HepG2 (cell line): ENCODE measurements around the gene NDUFB10. TPM values are rescaled to one million over a fixed set of nuclear protein-coding genes. Genes with fewer than 3 reads are reported as not detected.

Experiments
- CAMTA2 ChIP-seq: sonication (generic); formaldehyde crosslinking; IDR thresholded peaks from 2 replicates; pipeline ENCODE4 v1.4.0; 2020; ENCODE audit warnings: mild to moderate bottlenecking, missing genetic modification reagents, borderline replicate concordance
- CREM ChIP-seq, 2 experiments: sonication (generic) in 1 of 2; formaldehyde crosslinking in 1 of 2; IDR thresholded peaks; 2 replicates each; pipeline versions ENCODE4 v1.4.0 to v1.6.1; 2016 to 2020; ENCODE audit warnings: antibody characterized with exemption in 1 of 2, mild to moderate bottlenecking in 1 of 2, missing genetic modification reagents in 1 of 2
- KDM3A ChIP-seq: IDR thresholded peaks from 2 replicates; pipeline ENCODE4 v1.6.1; 2018; ENCODE audit warnings: low read depth, missing compliant biosample characterization
- MXI1 ChIP-seq: IDR thresholded peaks from 3 replicates; pipeline ENCODE4 v1.6.1; 2012; ENCODE audit warnings: low read depth, low read length, inconsistent platforms, borderline replicate concordance
- NFKB2 ChIP-seq: sonication (generic); formaldehyde crosslinking; IDR thresholded peaks from 2 replicates; pipeline ENCODE4 v1.4.0; 2020; ENCODE audit warnings: missing genetic modification reagents, borderline replicate concordance
- ONECUT2 ChIP-seq: sonication (generic); formaldehyde crosslinking; IDR thresholded peaks from 2 replicates; pipeline ENCODE4 v1.4.0; 2020; ENCODE audit warnings: missing genetic modification reagents
- SCMH1 ChIP-seq: sonication (generic); formaldehyde crosslinking; IDR thresholded peaks from 2 replicates; pipeline ENCODE4 v1.9.0; 2021; ENCODE audit warnings: missing genetic modification reagents, mild to moderate bottlenecking, borderline replicate concordance
- SP5 ChIP-seq: IDR thresholded peaks from 2 replicates; pipeline ENCODE4 v1.6.1; 2016; ENCODE audit warnings: low read depth, borderline replicate concordance
- ZMAT3 ChIP-seq: sonication (generic); formaldehyde crosslinking; conservative IDR thresholded peaks from 2 replicates; pipeline ENCODE4 v1.7.0; 2021; ENCODE audit warnings: missing genetic modification reagents
- ZNF34 ChIP-seq: sonication (generic); formaldehyde crosslinking; IDR thresholded peaks from 2 replicates; pipeline ENCODE4 v1.4.0; 2020; ENCODE audit warnings: mild to moderate bottlenecking, missing genetic modification reagents, borderline replicate concordance
- ZNF501 ChIP-seq: sonication (generic); formaldehyde crosslinking; IDR thresholded peaks from 2 replicates; pipeline ENCODE4 v1.5.1; 2020; ENCODE audit warnings: mild to moderate bottlenecking, moderate library complexity, missing genetic modification reagents
- ZNF724P ChIP-seq: sonication (generic); formaldehyde crosslinking; IDR thresholded peaks from 2 replicates; pipeline ENCODE4 v1.8.0; 2022; ENCODE audit warnings: missing genetic modification reagents, borderline replicate concordance
- ZNF747 ChIP-seq: sonication (generic); formaldehyde crosslinking; IDR thresholded peaks from 2 replicates; pipeline ENCODE4 v1.8.1; 2023; ENCODE audit warnings: missing genetic modification reagents, mild to moderate bottlenecking, borderline replicate concordance
- polyA plus RNA-seq, 8 experiments: library from polyadenylated mRNA; depleted of rRNA in 3 of 8; stranded (reverse) in 7 of 8; unstranded in 1 of 8; fragments of >200 nt; fragmentation: Illumina TruSeq in 4 of 8; extraction: Trizol in 4 of 8; gene quantifications; 2 replicates each; pipeline versions ENCODE4 v1.2.1 to v1.2.3, GENCODE V29; 2011 to 2016; ENCODE audit warnings: low read depth in 4 of 8, missing spikeins in 1 of 8, mixed read lengths in 1 of 8; ENCODE audit not compliant: insufficient read depth in 1 of 8
- total RNA-seq, 5 experiments: library from RNA; depleted of rRNA; stranded (reverse); fragments of >200 nt; fragmentation: Illumina TruSeq; extraction: Trizol; gene quantifications; 2 replicates each; pipeline ENCODE4 v1.2.3, GENCODE V29; 2016; ENCODE audit warnings: low read depth in 1 of 5
- TF ChIP-seq, protein P1 (sequence below): sonication (generic); formaldehyde crosslinking; IDR thresholded peaks from 2 replicates; pipeline ENCODE4 v1.9.0; 2021; ENCODE audit warnings: missing genetic modification reagents, borderline replicate concordance
- TF ChIP-seq, protein P2 (sequence below): sonication (generic); formaldehyde crosslinking; IDR thresholded peaks from 2 replicates; pipeline ENCODE4 v1.8.0; 2022; ENCODE audit warnings: mild to moderate bottlenecking, missing genetic modification reagents; ENCODE audit not compliant: insufficient replicate concordance
- TF ChIP-seq, protein P3 (sequence below): sonication (generic); formaldehyde crosslinking; IDR thresholded peaks from 2 replicates; pipeline ENCODE4 v1.5.0; 2020; ENCODE audit warnings: missing genetic modification reagents
- TF ChIP-seq, protein P4 (sequence below): sonication (generic); formaldehyde crosslinking; IDR thresholded peaks from 2 replicates; pipeline ENCODE4 v1.4.0; 2020; ENCODE audit warnings: missing genetic modification reagents, borderline replicate concordance

NDUFB10 gene
- total and polyA plus RNA-seq, 2 of the 13 experiments (the other 11 are each of a cell fraction or from before 2014, with no cell fraction given), result 68.6 to 157 TPM

DNA sequence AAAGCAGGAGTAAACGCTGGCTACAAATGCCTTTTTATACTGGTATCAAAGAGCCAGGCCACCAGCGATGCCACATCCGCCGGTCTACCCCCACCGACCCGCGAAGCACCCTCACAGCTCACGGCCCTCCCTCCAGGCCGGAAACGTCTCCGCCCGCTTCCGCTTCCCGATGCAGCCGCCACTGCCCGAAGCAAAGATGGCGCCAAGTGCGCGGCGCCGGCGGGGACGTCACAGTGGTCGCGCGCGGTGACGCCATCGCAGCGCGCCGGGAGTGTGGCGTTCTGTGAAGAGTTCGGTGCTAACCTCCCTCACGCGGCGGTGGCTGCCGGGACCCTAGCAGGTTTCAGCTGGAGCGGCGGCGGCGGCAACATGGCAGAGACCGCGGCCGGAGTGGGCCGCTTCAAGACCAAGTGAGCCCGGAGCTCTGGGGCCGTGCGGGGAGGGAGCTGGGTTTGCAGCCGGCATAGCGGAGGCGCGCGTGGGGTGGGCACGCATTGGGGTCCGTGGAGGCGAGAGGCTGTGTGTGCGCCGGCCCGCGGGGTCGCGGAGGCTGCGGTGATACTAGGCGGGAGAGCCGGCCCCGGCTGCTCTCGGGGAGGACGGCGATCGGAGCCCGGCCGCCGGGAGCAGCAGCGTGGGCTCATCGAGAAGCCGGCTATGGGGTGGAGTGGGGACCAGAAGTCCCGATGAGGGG, 12.6 kb downstream of the NDUFB10 start, which contains the start of gene TBL3 (continued):
- TF ChIP-seq ONECUT2 (no peak), MXI1 (peak; percentile 94; the same call in 1 of the 3 replicates), CAMTA2 (CRISPR knock-in tag) (peak; percentile 82; the same call in 1 of the 2 replicates), ZMAT3 (CRISPR knock-in tag) (peak; percentile 93), ZNF747 (peak; percentile 81), ZNF501 (peak; percentile 93), CREM (IDR thresholded peaks at IDR 0.05) (peak; percentile 99), CREM (CRISPR knock-in tag; IDR thresholded peaks at IDR 0.05) (peak; percentile 100), ZNF34 (peak; percentile 87; the same call in 1 of the 2 replicates), KDM3A (CRISPR knock-in tag) (peak; percentile 28; the same call in 1 of the 2 replicates), SCMH1 (CRISPR knock-in tag) (no peak), NFKB2 (CRISPR knock-in tag) (peak; percentile 82; the same call in 1 of the 2 replicates), ZNF724P (0 out of 2 replicates have a peak, but pooled peaks have one; percentile 26), SP5 (CRISPR knock-in tag) (peak; percentile 88)
- TF ChIP-seq, protein P1, sequence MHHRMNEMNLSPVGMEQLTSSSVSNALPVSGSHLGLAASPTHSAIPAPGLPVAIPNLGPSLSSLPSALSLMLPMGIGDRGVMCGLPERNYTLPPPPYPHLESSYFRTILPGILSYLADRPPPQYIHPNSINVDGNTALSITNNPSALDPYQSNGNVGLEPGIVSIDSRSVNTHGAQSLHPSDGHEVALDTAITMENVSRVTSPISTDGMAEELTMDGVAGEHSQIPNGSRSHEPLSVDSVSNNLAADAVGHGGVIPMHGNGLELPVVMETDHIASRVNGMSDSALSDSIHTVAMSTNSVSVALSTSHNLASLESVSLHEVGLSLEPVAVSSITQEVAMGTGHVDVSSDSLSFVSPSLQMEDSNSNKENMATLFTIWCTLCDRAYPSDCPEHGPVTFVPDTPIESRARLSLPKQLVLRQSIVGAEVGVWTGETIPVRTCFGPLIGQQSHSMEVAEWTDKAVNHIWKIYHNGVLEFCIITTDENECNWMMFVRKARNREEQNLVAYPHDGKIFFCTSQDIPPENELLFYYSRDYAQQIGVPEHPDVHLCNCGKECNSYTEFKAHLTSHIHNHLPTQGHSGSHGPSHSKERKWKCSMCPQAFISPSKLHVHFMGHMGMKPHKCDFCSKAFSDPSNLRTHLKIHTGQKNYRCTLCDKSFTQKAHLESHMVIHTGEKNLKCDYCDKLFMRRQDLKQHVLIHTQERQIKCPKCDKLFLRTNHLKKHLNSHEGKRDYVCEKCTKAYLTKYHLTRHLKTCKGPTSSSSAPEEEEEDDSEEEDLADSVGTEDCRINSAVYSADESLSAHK (CRISPR knock-in tag), result no peak
- TF ChIP-seq, protein P2, sequence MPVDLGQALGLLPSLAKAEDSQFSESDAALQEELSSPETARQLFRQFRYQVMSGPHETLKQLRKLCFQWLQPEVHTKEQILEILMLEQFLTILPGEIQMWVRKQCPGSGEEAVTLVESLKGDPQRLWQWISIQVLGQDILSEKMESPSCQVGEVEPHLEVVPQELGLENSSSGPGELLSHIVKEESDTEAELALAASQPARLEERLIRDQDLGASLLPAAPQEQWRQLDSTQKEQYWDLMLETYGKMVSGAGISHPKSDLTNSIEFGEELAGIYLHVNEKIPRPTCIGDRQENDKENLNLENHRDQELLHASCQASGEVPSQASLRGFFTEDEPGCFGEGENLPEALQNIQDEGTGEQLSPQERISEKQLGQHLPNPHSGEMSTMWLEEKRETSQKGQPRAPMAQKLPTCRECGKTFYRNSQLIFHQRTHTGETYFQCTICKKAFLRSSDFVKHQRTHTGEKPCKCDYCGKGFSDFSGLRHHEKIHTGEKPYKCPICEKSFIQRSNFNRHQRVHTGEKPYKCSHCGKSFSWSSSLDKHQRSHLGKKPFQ, result no peak
- TF ChIP-seq, protein P3, sequence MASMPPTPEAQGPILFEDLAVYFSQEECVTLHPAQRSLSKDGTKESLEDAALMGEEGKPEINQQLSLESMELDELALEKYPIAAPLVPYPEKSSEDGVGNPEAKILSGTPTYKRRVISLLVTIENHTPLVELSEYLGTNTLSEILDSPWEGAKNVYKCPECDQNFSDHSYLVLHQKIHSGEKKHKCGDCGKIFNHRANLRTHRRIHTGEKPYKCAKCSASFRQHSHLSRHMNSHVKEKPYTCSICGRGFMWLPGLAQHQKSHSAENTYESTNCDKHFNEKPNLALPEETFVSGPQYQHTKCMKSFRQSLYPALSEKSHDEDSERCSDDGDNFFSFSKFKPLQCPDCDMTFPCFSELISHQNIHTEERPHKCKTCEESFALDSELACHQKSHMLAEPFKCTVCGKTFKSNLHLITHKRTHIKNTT (CRISPR knock-in tag), result no peak
- TF ChIP-seq, protein P4, sequence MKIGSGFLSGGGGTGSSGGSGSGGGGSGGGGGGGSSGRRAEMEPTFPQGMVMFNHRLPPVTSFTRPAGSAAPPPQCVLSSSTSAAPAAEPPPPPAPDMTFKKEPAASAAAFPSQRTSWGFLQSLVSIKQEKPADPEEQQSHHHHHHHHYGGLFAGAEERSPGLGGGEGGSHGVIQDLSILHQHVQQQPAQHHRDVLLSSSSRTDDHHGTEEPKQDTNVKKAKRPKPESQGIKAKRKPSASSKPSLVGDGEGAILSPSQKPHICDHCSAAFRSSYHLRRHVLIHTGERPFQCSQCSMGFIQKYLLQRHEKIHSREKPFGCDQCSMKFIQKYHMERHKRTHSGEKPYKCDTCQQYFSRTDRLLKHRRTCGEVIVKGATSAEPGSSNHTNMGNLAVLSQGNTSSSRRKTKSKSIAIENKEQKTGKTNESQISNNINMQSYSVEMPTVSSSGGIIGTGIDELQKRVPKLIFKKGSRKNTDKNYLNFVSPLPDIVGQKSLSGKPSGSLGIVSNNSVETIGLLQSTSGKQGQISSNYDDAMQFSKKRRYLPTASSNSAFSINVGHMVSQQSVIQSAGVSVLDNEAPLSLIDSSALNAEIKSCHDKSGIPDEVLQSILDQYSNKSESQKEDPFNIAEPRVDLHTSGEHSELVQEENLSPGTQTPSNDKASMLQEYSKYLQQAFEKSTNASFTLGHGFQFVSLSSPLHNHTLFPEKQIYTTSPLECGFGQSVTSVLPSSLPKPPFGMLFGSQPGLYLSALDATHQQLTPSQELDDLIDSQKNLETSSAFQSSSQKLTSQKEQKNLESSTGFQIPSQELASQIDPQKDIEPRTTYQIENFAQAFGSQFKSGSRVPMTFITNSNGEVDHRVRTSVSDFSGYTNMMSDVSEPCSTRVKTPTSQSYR (CRISPR knock-in tag), result peak; percentile 73; the same call in 1 of the 2 replicates
